WTC11 (cell line): ENCODE results near the gene HTATSF1. TPM values are rescaled to one million over a fixed set of nuclear protein-coding genes. Genes with fewer than 3 reads are reported as not detected.

Experiments
- ATAC-seq: fragments of 200-7000 bp; cut with Tn5 transposase; 2 replicates; pipeline ENCODE4 v1.10.0; 2021; ENCODE audit warnings: mild to moderate bottlenecking, moderate library complexity
- CTCF ChIA-PET: fragments of 300-600 bp; sonication (Branson Sonifier 250); formaldehyde crosslinking; loops from one replicate; lab custom pipeline; 2021; ENCODE audit warnings: antibody characterized with exemption; lab: Charles Lee
- POLR2A ChIA-PET: fragments of 350-600 bp; sonication (Branson Sonifier 250); formaldehyde crosslinking; loops from one replicate; lab custom pipeline; 2021; ENCODE audit warnings: antibody characterized with exemption; lab: Charles Lee
- DNase-seq: peaks from one replicate; pipeline ENCODE4 v3.0.0; 2021; ENCODE audit warnings: low spot score
- H3K27ac Mint-ChIP-seq: 2 replicates; pipeline ENCODE4 v1.8.0; 2021; ENCODE audit warnings: mixed read lengths
- H3K27me3 Mint-ChIP-seq: 2 replicates; pipeline ENCODE4 v1.8.0; 2021; ENCODE audit warnings: low read depth, mild to moderate bottlenecking, moderate library complexity, mixed read lengths
- H3K36me3 Mint-ChIP-seq: 2 replicates; pipeline ENCODE4 v1.8.0; 2021; ENCODE audit warnings: mixed read lengths
- H3K4me1 Mint-ChIP-seq: 2 replicates; pipeline ENCODE4 v1.8.0; 2022; ENCODE audit warnings: mixed read lengths
- H3K4me3 Mint-ChIP-seq: 2 replicates; pipeline ENCODE4 v1.8.0; 2021; ENCODE audit warnings: mild to moderate bottlenecking, moderate library complexity, mixed read lengths
- H3K9me3 Mint-ChIP-seq: 2 replicates; pipeline ENCODE4 v1.8.0; 2021; ENCODE audit warnings: mixed read lengths
- CBFB ChIP-seq: sonication (generic); formaldehyde crosslinking; IDR thresholded peaks from 2 replicates; pipeline ENCODE4 v1.8.1; 2022; ENCODE audit warnings: mild to moderate bottlenecking, low read depth, missing genetic modification reagents
- CREM ChIP-seq: sonication (generic); formaldehyde crosslinking; IDR thresholded peaks from 2 replicates; pipeline ENCODE4 v1.8.1; 2022; ENCODE audit warnings: mild to moderate bottlenecking, missing genetic modification reagents, moderate library complexity
- ELF4 ChIP-seq: sonication (generic); formaldehyde crosslinking; IDR thresholded peaks from 2 replicates; pipeline ENCODE4 v1.8.1; 2022; ENCODE audit warnings: low read depth, mild to moderate bottlenecking, moderate library complexity, missing genetic modification reagents
- FOXK1 ChIP-seq: sonication (generic); formaldehyde crosslinking; IDR thresholded peaks from 2 replicates; pipeline ENCODE4 v1.8.0; 2022; ENCODE audit warnings: mild to moderate bottlenecking, moderate library complexity, missing genetic modification reagents
- FOXP1 ChIP-seq: sonication (generic); formaldehyde crosslinking; IDR thresholded peaks from 2 replicates; pipeline ENCODE4 v1.8.0; 2022; ENCODE audit warnings: missing genetic modification reagents, mild to moderate bottlenecking, moderate library complexity, borderline replicate concordance
- JUN ChIP-seq: sonication (generic); formaldehyde crosslinking; IDR thresholded peaks from 2 replicates; pipeline ENCODE4 v1.8.0; 2023; ENCODE audit warnings: mild to moderate bottlenecking, missing genetic modification reagents
- KAT7 ChIP-seq: sonication (generic); formaldehyde crosslinking; IDR thresholded peaks from 2 replicates; pipeline ENCODE4 v1.8.1; 2023; ENCODE audit warnings: missing genetic modification reagents, mild to moderate bottlenecking, borderline replicate concordance
- MYBL2 ChIP-seq: sonication (generic); formaldehyde crosslinking; IDR thresholded peaks from 2 replicates; pipeline ENCODE4 v1.8.1; 2023; ENCODE audit warnings: mild to moderate bottlenecking, moderate library complexity, missing genetic modification reagents
- NR1H2 ChIP-seq: sonication (generic); formaldehyde crosslinking; IDR thresholded peaks from 2 replicates; pipeline ENCODE4 v1.9.0; 2021; ENCODE audit warnings: mild to moderate bottlenecking, moderate library complexity, missing genetic modification reagents
- NR3C1 ChIP-seq: sonication (generic); formaldehyde crosslinking; conservative IDR thresholded peaks from 2 replicates; pipeline ENCODE4 v1.8.1; 2023; ENCODE audit warnings: low read depth, mild to moderate bottlenecking, missing genetic modification reagents
- RELA ChIP-seq: sonication (generic); formaldehyde crosslinking; IDR thresholded peaks from 2 replicates; pipeline ENCODE4 v1.8.1; 2022; ENCODE audit warnings: missing genetic modification reagents, mild to moderate bottlenecking, borderline replicate concordance
- ZNF121 ChIP-seq: sonication (generic); formaldehyde crosslinking; IDR thresholded peaks from 2 replicates; pipeline ENCODE4 v1.8.0; 2023; ENCODE audit warnings: missing genetic modification reagents
- ZNF263 ChIP-seq: sonication (generic); formaldehyde crosslinking; IDR thresholded peaks from 2 replicates; pipeline ENCODE4 v1.8.1; 2022; ENCODE audit warnings: low read depth, mild to moderate bottlenecking, moderate library complexity, missing genetic modification reagents
- ZNF416 ChIP-seq: fragments of 250-450 bp; sonication (Bioruptor Pico); IDR thresholded peaks from 2 replicates; pipeline ENCODE4 v1.9.0; 2021; ENCODE audit warnings: mild to moderate bottlenecking, inconsistent platforms
- ZNF671 ChIP-seq: fragments of 250-450 bp; sonication (Bioruptor Pico); IDR thresholded peaks from 2 replicates; pipeline ENCODE4 v1.8.0; 2021; ENCODE audit warnings: mild to moderate bottlenecking
- total RNA-seq: library from RNA; stranded (reverse); gene quantifications from 3 replicates; pipeline ENCODE4 v1.2.3, GENCODE V29; 2021
- TF ChIP-seq, protein P1 (sequence below): sonication (generic); formaldehyde crosslinking; IDR thresholded peaks from 2 replicates; pipeline ENCODE4 v1.8.0; 2023; ENCODE audit warnings: missing genetic modification reagents, mild to moderate bottlenecking, borderline replicate concordance
- TF ChIP-seq, protein P2 (sequence below): sonication (generic); formaldehyde crosslinking; IDR thresholded peaks from 2 replicates; pipeline ENCODE4 v1.8.0; 2023; ENCODE audit warnings: missing genetic modification reagents
- TF ChIP-seq, protein P3 (sequence below): fragments of 250-450 bp; sonication (Bioruptor Pico); IDR thresholded peaks from 2 replicates; pipeline ENCODE4 v1.9.0; 2021; ENCODE audit warnings: mild to moderate bottlenecking
- TF ChIP-seq, protein P4 (sequence below): fragments of 250-450 bp; sonication (Bioruptor Pico); IDR thresholded peaks from 2 replicates; pipeline ENCODE4 v2.1.2; 2022; ENCODE audit warnings: mild to moderate bottlenecking, moderate library complexity
- TF ChIP-seq, protein P5 (sequence below): sonication (generic); formaldehyde crosslinking; IDR thresholded peaks from 2 replicates; pipeline ENCODE4 v1.8.1; 2023; ENCODE audit warnings: mild to moderate bottlenecking, missing genetic modification reagents, borderline replicate concordance
- TF ChIP-seq, protein P6 (sequence below): fragments of 250-450 bp; sonication (Bioruptor Pico); IDR thresholded peaks from 2 replicates; pipeline ENCODE4 v1.8.0; 2021; ENCODE audit warnings: mild to moderate bottlenecking

Gene HTATSF1
- total RNA-seq, 1 experiment from 2014 or later, result 44.6 TPM

DNA sequence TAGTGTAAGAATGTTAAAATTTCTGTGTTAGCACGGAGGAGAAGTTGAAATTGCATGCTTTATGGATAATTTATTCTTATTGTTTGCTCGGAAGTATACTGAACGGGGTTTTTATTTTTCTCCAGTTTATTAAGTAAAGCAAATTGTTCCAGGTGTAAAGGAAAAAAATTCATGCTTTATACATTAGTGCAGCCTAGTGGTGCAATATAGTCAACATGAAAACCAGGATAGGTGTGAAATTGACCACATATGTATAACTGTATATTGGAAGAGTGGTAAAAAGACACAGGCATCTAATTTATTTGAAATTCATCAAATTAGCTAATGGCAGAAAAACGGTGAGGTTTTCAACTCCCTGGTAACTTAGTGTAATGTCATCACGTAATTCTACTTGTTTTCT is 8.7 kb upstream of the HTATSF1 start (continued):
- TF ChIP-seq, protein P1, sequence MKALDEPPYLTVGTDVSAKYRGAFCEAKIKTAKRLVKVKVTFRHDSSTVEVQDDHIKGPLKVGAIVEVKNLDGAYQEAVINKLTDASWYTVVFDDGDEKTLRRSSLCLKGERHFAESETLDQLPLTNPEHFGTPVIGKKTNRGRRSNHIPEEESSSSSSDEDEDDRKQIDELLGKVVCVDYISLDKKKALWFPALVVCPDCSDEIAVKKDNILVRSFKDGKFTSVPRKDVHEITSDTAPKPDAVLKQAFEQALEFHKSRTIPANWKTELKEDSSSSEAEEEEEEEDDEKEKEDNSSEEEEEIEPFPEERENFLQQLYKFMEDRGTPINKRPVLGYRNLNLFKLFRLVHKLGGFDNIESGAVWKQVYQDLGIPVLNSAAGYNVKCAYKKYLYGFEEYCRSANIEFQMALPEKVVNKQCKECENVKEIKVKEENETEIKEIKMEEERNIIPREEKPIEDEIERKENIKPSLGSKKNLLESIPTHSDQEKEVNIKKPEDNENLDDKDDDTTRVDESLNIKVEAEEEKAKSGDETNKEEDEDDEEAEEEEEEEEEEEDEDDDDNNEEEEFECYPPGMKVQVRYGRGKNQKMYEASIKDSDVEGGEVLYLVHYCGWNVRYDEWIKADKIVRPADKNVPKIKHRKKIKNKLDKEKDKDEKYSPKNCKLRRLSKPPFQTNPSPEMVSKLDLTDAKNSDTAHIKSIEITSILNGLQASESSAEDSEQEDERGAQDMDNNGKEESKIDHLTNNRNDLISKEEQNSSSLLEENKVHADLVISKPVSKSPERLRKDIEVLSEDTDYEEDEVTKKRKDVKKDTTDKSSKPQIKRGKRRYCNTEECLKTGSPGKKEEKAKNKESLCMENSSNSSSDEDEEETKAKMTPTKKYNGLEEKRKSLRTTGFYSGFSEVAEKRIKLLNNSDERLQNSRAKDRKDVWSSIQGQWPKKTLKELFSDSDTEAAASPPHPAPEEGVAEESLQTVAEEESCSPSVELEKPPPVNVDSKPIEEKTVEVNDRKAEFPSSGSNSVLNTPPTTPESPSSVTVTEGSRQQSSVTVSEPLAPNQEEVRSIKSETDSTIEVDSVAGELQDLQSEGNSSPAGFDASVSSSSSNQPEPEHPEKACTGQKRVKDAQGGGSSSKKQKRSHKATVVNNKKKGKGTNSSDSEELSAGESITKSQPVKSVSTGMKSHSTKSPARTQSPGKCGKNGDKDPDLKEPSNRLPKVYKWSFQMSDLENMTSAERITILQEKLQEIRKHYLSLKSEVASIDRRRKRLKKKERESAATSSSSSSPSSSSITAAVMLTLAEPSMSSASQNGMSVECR (CRISPR knock-in tag), result no peak
- TF ChIP-seq, protein P2, sequence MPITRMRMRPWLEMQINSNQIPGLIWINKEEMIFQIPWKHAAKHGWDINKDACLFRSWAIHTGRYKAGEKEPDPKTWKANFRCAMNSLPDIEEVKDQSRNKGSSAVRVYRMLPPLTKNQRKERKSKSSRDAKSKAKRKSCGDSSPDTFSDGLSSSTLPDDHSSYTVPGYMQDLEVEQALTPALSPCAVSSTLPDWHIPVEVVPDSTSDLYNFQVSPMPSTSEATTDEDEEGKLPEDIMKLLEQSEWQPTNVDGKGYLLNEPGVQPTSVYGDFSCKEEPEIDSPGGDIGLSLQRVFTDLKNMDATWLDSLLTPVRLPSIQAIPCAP, result no peak

DNA sequence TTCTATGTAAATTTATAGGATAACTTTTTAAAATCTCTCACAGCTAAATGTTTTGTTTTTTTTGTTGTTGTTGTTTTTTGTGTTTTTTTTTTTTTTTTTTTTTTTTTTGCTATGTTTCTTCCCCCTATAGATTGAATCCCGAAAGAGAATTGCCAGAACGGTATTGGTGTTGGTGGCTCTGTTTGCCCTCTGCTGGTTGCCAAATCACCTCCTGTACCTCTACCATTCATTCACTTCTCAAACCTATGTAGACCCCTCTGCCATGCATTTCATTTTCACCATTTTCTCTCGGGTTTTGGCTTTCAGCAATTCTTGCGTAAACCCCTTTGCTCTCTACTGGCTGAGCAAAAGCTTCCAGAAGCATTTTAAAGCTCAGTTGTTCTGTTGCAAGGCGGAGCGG is 5.6 kb upstream of the HTATSF1 start:
- H3K27ac Mint-ChIP-seq, result no peak overlapping the region
- H3K4me3 Mint-ChIP-seq, result no peak overlapping the region
- ChIA-PET CTCF (interaction anchor here (0.5 to 0.7 kb wide), 2 partner anchors 40 to 144 kb away, joined by 4 read pairs; no protein-coding TSS in a partner anchor), POLR2A (no interaction called here)
- no peaks in the 10 kb centered on the region for H3K4me1 Mint-ChIP-seq
- H3K36me3 Mint-ChIP-seq, result no peaks in the 10 kb centered on the region
- peak; percentile 71 for ATAC-seq
- DNase-seq, result no peak
- H3K27me3 Mint-ChIP-seq, result peaks cover 21% of the 10 kb centered on the region
- TF ChIP-seq CREM (CRISPR knock-in tag) (no peak), NR1H2 (no peak), CBFB (no peak), FOXK1 (no peak), ELF4 (no peak), JUN (CRISPR knock-in tag) (no peak), ZNF121 (no peak), MYBL2 (CRISPR knock-in tag) (no peak), ZNF263 (CRISPR knock-in tag) (no peak), FOXP1 (CRISPR knock-in tag) (no peak)
- TF ChIP-seq, protein P3, sequence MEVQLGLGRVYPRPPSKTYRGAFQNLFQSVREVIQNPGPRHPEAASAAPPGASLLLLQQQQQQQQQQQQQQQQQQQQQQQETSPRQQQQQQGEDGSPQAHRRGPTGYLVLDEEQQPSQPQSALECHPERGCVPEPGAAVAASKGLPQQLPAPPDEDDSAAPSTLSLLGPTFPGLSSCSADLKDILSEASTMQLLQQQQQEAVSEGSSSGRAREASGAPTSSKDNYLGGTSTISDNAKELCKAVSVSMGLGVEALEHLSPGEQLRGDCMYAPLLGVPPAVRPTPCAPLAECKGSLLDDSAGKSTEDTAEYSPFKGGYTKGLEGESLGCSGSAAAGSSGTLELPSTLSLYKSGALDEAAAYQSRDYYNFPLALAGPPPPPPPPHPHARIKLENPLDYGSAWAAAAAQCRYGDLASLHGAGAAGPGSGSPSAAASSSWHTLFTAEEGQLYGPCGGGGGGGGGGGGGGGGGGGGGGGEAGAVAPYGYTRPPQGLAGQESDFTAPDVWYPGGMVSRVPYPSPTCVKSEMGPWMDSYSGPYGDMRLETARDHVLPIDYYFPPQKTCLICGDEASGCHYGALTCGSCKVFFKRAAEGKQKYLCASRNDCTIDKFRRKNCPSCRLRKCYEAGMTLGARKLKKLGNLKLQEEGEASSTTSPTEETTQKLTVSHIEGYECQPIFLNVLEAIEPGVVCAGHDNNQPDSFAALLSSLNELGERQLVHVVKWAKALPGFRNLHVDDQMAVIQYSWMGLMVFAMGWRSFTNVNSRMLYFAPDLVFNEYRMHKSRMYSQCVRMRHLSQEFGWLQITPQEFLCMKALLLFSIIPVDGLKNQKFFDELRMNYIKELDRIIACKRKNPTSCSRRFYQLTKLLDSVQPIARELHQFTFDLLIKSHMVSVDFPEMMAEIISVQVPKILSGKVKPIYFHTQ, result no peak
- TF ChIP-seq, protein P4, sequence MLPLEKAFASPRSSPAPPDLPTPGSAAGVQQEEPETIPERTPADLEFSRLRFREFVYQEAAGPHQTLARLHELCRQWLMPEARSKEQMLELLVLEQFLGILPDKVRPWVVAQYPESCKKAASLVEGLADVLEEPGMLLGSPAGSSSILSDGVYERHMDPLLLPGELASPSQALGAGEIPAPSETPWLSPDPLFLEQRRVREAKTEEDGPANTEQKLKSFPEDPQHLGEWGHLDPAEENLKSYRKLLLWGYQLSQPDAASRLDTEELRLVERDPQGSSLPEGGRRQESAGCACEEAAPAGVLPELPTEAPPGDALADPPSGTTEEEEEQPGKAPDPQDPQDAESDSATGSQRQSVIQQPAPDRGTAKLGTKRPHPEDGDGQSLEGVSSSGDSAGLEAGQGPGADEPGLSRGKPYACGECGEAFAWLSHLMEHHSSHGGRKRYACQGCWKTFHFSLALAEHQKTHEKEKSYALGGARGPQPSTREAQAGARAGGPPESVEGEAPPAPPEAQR, result no peak
- no peaks in the 10 kb centered on the region for H3K9me3 Mint-ChIP-seq

DNA sequence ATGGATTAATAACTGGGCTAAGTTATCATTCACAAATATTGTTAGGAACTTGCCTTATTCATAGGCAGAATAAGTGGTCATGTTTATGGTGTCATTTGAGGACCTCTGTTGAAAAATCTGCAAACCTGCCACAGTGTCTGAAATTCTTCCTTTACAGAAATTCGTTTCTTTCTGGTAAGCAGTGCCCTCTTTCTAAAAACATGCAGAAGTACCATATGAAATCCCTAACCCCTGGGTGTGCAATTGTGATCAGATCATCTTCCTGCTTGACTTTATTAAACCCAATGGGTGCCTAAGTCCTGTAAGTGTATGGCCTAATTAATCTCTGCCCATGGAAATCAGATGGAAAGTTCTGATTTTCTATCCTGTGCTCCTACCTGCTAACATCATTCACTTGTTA is 4.4 kb upstream of the HTATSF1 start:
- Mint-ChIP-seq H3K9me3 (no peaks in the 10 kb centered on the region), H3K36me3 (no peaks in the 10 kb centered on the region)
- POLR2A ChIA-PET, result no interaction called here
- no peak for TF ChIP-seq NR3C1 (CRISPR knock-in tag)
- no peak for TF ChIP-seq ZNF671
- TF ChIP-seq RELA (CRISPR knock-in tag), result no peak
- no peak for TF ChIP-seq ZNF416 (CRISPR knock-in tag)
- TF ChIP-seq, protein P5, sequence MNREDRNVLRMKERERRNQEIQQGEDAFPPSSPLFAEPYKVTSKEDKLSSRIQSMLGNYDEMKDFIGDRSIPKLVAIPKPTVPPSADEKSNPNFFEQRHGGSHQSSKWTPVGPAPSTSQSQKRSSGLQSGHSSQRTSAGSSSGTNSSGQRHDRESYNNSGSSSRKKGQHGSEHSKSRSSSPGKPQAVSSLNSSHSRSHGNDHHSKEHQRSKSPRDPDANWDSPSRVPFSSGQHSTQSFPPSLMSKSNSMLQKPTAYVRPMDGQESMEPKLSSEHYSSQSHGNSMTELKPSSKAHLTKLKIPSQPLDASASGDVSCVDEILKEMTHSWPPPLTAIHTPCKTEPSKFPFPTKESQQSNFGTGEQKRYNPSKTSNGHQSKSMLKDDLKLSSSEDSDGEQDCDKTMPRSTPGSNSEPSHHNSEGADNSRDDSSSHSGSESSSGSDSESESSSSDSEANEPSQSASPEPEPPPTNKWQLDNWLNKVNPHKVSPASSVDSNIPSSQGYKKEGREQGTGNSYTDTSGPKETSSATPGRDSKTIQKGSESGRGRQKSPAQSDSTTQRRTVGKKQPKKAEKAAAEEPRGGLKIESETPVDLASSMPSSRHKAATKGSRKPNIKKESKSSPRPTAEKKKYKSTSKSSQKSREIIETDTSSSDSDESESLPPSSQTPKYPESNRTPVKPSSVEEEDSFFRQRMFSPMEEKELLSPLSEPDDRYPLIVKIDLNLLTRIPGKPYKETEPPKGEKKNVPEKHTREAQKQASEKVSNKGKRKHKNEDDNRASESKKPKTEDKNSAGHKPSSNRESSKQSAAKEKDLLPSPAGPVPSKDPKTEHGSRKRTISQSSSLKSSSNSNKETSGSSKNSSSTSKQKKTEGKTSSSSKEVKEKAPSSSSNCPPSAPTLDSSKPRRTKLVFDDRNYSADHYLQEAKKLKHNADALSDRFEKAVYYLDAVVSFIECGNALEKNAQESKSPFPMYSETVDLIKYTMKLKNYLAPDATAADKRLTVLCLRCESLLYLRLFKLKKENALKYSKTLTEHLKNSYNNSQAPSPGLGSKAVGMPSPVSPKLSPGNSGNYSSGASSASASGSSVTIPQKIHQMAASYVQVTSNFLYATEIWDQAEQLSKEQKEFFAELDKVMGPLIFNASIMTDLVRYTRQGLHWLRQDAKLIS, result no peak
- TF ChIP-seq CREM (CRISPR knock-in tag), result no peak
- TF ChIP-seq, protein P6, sequence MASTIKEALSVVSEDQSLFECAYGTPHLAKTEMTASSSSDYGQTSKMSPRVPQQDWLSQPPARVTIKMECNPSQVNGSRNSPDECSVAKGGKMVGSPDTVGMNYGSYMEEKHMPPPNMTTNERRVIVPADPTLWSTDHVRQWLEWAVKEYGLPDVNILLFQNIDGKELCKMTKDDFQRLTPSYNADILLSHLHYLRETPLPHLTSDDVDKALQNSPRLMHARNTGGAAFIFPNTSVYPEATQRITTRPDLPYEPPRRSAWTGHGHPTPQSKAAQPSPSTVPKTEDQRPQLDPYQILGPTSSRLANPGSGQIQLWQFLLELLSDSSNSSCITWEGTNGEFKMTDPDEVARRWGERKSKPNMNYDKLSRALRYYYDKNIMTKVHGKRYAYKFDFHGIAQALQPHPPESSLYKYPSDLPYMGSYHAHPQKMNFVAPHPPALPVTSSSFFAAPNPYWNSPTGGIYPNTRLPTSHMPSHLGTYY (CRISPR knock-in tag), result no peak
- TF ChIP-seq KAT7 (CRISPR knock-in tag), result no peak

More for the DNA sequence above, 4.4 kb upstream of the HTATSF1 start:
- no peak overlapping the region for H3K27ac Mint-ChIP-seq
- DNase-seq (no peak), ATAC-seq (no peak)
- CTCF ChIA-PET, result no interaction called here
- no peaks in the 10 kb centered on the region for H3K4me1 Mint-ChIP-seq
- no peak overlapping the region for H3K4me3 Mint-ChIP-seq
- peaks cover 21% of the 10 kb centered on the region for H3K27me3 Mint-ChIP-seq
